ENCODE data around the gene UCN3. TPM values are rescaled to one million over a fixed set of nuclear protein-coding genes. Genes with fewer than 3 reads are reported as not detected.
"Not testable (repeated sequence)": the region's sequence is repeated elsewhere in the genome, so short reads cannot be mapped to it uniquely, and the experiment has no call there.

The UCN3 gene
- total RNA-seq, 2 donors from 2014 or later, result not detected

DNA sequence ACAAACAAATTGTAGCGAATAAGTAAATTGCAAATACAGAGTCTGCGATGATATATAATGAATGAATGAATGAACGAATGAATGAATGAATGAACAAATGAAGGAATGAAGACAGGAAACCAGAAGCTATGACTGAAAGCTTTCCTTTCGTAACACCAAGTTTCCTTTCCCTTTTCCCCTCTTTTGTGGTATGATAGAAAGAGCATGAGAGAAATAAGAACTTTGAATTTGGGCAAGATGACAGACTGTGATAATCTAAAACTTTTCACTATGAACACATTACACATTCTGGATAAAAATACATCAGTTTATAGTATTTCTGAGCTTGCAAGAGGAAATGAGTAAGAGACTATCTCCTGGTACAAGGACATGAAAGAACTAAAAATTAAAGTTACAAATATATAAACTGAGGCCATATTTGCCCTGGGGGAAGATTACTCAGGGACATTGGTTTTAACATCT lies 8.4 kb upstream of the UCN3 start:
- Mint-ChIP-seq H3K27ac (no peak overlapping the region), H3K9me3 (no peaks in the 10 kb centered on the region), H3K36me3 (no peaks in the 10 kb centered on the region)
- DNase-seq (ENCODE audit: low spot score in 2 of 2) (no peak), ATAC-seq (peak; percentile 87 to 98)

DNA sequence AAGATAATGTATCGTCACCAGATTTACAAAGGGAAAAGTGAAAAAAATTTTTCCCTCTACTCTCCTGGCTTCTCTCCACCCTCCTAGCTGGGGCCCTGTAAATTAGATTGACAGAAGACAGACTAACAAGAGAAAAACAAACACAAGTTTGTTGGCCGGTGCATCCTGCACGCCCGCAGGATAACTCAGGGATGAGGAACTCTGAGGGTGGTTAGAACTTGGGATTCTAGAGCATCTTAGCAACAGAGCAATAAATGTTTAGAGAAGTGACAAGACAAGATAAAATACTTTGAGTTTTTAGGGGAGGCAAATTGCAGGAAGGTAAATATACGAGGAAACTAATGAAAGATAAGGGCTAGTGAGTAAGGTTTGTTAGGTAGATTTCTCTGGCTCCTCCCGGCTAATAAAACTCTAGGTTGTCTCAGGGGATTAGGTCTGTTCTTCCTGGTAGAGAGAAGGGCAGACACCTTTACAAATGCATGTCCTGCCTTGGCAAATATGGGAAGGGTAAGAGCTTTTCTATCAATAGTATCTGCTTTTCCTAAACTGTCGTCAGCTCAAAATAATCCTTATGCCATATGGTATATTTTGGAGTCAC lies 4.3 kb upstream of the UCN3 start:
- ATAC-seq, result no peak
- no peak for DNase-seq (ENCODE audit: low spot score in 2 of 2)
- H3K9me3 Mint-ChIP-seq, result no peaks in the 10 kb centered on the region

DNA sequence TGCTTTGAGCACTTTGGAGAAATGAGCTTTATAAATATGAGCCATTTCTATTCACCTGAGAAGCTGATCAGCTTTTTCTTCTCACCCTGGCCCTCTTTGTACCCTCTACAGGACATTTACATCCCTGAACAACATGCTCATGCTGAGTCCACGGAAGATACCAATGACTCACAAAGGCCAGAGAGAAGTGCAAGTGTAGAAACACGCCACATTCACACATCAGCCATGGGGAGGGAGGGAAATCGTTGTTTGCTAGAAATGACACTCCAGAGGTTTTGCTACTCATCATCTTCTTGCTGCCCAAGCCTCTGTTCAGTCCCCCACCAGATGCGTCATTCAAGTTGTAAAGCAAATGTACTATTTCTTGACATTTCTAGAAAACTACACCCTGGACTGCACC lies 2.8 kb upstream of the UCN3 start:
- ATAC-seq (peak in 1 of 2 donors; percentile 71), DNase-seq (ENCODE audit: low spot score in 2 of 2) (no peak)
- no peaks in the 10 kb centered on the region for H3K9me3 Mint-ChIP-seq
- no peaks in the 10 kb centered on the region for H3K36me3 Mint-ChIP-seq
- no peak overlapping the region for H3K27ac Mint-ChIP-seq

More for the DNA sequence above, 4.3 kb upstream of the UCN3 start:
- H3K27ac Mint-ChIP-seq, result no peak overlapping the region
- H3K36me3 Mint-ChIP-seq, result no peaks in the 10 kb centered on the region

DNA sequence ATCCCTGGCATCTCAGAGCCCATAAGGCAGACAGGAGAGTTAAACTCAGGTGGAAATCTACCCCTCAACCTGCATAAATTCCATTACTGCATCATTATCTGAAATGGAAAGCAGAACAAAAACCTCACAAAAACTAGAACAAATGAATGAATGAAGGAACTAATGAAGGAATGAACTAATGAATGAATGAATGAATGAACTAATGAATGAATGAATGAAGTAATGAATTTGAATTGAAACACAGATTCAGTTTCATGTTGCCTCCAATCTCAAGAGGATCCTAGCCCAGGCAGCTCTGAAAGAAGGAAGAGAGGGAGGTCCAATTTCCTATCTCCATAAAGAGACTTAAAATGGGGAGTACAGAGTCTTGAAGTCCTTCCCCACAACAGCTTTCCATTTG lies 1.9 kb upstream of the UCN3 start:
- DNase-seq (ENCODE audit: low spot score in 2 of 2), result no peak
- no peaks in the 10 kb centered on the region for H3K9me3 Mint-ChIP-seq
- ATAC-seq, result no peak
- H3K36me3 Mint-ChIP-seq, result no peaks in the 10 kb centered on the region
- no peak overlapping the region for H3K27ac Mint-ChIP-seq

DNA sequence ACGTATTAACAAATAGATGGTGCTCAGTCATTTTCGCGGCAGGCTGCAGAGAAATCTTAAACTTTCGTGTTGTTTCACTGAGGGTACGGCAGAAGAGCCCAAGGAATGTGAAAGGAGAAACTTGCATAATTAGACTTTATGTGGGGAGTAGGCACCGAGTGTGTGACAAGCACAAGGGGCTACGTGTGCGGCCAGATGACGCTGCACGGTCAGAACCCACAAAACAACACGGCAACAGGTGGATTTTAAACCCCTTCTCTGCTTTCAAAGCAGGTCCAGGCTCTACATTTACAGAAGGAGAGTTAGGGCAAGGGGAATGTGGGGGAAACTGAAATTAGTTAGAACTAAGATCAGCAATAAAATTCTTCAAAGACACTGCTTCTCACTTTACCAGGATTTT lies 392 bp upstream of the UCN3 start:
- ATAC-seq (no peak), DNase-seq (ENCODE audit: low spot score in 2 of 2) (no peak)
- no peak overlapping the region for H3K27ac Mint-ChIP-seq
- H3K9me3 Mint-ChIP-seq, result no peaks in the 10 kb centered on the region
- H3K36me3 Mint-ChIP-seq, result no peaks in the 10 kb centered on the region

DNA sequence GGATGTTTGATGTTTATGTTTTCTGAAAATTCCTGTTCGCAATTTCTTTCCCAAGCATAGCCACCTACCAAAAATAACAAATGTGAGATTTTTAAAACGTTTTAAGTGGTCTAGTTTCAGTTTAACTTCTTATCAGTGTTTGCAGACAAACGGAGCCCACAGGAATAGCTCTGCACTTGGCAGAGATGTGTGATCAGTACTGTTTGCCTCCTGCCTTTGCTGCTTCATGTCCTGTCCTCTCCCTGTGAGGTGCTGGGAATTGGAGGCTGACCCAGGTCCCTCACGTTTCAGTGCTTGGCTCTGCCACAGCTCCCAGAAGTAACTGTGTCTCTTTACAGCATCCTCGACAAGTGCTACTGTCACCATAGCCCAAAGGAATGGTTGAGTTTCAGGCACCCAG lies 1.2 kb downstream of the UCN3 start:
- ATAC-seq, result no peak
- Mint-ChIP-seq H3K36me3 (no peaks in the 10 kb centered on the region), H3K9me3 (peaks cover 7% of the 10 kb centered on the region in 2 donors), H3K27ac (no peak overlapping the region)
- no peak for DNase-seq (ENCODE audit: low spot score in 2 of 2)

DNA sequence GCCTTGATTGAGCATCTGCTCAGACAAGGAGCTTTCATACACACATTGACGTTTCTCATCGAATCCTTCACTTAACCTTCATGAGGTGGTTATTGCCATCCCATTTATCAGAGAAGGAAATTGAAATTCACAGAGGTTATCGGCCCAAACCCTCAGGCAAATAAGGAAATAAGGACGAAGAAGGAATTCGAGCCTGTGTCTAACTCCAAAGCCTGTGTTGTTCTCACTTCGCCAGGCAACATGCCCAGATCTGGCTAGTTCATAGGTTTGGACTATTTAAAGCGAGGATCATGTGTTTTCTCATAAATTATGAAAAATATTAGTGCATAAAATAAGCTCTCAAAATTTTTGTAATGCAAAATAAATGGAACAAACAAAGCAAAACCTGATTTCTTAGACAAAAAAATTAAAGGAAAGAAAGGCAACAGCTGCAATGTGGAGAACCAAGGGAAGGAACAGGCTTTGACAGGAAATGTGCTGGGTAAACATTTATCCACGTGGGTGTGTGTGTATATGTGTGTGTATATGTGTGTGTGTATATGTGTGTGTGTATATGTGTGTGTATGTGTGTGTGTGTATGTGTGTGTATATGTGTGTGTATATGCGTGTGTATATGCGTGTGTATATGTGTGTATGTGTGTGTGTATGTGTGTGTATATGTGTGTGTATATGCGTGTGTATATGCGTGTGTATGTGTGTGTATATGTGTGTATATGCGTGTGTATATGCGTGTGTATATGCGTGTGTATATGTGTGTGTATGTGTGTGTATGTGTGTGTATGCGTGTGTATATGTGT lies 4.8 kb downstream of the UCN3 start:
- Mint-ChIP-seq H3K27ac (no peak overlapping the region), H3K36me3 (no peaks in the 10 kb centered on the region), H3K9me3 (peaks cover 9 to 12% of the 10 kb centered on the region in 2 donors)
- ATAC-seq (no peak), DNase-seq (ENCODE audit: low spot score in 2 of 2) (no peak)

DNA sequence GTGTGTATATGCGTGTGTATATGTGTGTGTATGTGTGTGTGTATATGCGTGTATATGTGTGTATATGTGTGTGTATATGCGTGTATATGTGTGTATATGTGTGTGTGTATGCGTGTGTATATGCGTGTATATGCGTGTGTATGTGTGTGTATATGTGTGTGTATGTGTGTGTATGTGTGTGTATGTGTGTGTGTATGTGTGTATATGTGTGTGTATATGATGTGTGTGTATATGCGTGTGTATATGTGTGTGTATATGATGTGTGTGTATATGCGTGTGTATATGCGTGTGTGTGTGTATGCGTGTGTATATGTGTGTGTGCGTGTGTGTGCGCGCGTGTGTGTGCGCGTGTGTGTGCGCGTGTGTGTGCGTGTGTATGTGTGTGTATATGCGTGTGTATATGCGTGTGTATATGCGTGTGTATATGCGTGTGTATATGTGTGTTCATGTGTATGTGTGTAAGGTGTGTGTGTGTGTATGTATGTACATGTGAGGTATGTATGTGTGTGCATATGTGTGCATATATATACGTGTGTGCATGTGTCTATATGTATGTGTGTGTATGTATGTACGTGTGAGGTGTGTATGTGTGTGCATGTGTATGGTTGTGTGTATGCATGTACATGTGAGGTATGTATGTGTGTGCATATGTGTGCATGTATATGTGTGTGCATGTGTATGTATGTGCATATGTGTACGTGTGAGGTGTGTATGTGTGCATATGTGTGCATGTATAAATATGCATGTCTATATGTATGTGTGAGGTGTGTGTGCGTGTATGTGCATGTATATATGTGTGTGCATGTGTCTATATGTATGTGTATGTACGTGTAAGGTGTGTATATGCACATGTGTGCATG lies 6.0 kb downstream of the UCN3 start:
- Mint-ChIP-seq H3K27ac (no peak overlapping the region), H3K36me3 (no peaks in the 10 kb centered on the region), H3K9me3 (peaks cover 9 to 12% of the 10 kb centered on the region in 2 donors)
- no peak for ATAC-seq
- no peak for DNase-seq (ENCODE audit: low spot score in 2 of 2)

DNA sequence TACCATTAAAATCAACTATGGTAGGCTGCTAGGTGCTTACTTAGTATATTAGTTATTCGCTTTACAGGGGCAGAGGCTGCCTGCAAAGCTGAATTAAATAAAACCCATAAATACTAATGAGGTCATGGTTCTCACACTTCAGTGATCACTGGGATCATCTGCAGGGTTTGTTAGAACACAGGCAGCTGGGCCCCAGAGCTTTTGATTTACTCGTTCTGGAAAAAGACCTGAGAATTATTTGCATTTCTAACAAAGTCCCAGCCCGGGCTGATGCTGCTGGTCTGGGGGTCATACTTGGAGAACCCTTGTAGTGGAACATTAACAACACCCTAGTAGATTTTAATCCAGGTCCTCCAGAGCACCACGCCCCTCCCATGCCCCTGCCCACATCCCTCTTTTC lies 8.5 kb downstream of the UCN3 start:
- H3K27ac Mint-ChIP-seq, result peak overlapping the region in 1 of 2 donors; percentile 29
- H3K36me3 Mint-ChIP-seq, result no peaks in the 10 kb centered on the region
- DNase-seq (ENCODE audit: low spot score in 2 of 2) (no peak), ATAC-seq (no peak)
- peaks cover 9 to 12% of the 10 kb centered on the region in 2 donors for H3K9me3 Mint-ChIP-seq

DNA sequence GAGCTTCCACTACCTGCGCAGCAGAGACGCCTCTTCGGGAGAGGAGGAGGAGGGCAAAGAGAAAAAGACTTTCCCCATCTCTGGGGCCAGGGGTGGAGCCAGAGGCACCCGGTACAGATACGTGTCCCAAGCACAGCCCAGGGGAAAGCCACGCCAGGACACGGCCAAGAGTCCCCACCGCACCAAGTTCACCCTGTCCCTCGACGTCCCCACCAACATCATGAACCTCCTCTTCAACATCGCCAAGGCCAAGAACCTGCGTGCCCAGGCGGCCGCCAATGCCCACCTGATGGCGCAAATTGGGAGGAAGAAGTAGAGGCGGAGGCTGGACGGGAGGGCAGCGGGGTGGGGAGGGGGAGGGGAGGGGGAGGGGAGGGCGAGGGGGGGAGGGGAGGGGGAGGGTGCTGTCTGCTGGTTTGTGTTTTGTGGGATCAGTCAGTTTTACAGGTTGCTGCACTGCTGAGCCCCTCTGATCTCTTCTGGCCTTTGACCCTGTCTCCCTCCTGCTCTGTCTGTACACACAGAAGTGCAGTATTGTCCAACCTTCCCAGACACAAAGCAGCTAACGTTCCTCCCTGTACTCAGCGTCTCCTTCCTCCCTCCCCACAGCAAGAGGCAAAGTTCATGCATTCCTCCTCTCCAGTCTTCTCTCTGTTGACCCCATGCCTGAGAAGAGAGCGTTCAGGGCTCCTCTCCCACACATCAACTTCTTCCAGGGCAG lies 9.3 kb downstream of the UCN3 start:
- peaks cover 9 to 13% of the 10 kb centered on the region in 2 donors for H3K9me3 Mint-ChIP-seq
- no peak for ATAC-seq

DNA sequence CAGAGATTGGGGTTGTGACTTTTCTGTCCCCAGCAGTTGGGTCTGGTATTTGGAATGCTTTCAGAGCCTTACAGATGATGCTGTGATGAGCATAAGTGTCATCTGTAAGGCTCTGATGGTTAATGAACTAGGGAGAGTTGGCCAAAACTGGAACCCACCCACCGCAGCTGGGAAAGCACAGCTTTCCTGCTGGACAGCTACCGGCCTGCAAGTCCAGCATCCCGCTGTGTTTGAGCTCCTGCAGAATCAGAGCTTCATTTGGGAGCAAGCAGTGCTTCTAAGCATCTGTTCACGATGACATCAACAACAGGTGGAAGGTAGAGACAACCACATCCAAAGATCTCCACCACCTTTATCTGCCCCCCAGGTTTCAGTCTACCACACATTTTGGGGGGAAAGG lies 11.7 kb downstream of the UCN3 start:
- DNase-seq (ENCODE audit: low spot score in 2 of 2) (no peak), ATAC-seq (no peak)
- H3K27ac Mint-ChIP-seq, result no peak overlapping the region
- H3K36me3 Mint-ChIP-seq, result no peaks in the 10 kb centered on the region
- peaks cover 0 to 5% of the 10 kb centered on the region in 2 donors for H3K9me3 Mint-ChIP-seq

More for the DNA sequence above, 9.3 kb downstream of the UCN3 start:
- peak overlapping the region; percentile 20 to 69 for H3K27ac Mint-ChIP-seq
- DNase-seq (ENCODE audit: low spot score in 2 of 2), result no peak
- no peaks in the 10 kb centered on the region for H3K36me3 Mint-ChIP-seq

DNA sequence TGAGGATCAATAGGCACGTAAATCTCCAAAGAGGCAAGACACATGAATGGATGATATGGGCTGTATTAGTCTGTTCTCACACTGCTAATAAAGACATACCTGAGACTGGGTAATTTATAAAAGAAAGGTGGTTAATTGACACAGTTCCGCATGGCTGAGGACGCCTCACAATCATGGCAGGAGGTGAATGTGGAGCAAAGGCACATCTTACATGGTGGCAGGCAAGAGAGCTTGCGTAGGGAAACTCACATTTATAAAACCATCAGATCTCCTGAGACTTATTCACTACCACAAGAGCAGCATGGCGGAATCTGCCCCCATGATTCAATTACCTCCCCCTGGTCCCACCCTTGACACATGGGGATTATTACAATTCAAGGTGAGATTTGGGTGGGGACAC lies 14.4 kb downstream of the UCN3 start:
- not testable (repeated sequence) for DNase-seq (ENCODE audit: low spot score in 2 of 2); H3K9me3 Mint-ChIP-seq; H3K27ac Mint-ChIP-seq; ATAC-seq; H3K36me3 Mint-ChIP-seq

DNA sequence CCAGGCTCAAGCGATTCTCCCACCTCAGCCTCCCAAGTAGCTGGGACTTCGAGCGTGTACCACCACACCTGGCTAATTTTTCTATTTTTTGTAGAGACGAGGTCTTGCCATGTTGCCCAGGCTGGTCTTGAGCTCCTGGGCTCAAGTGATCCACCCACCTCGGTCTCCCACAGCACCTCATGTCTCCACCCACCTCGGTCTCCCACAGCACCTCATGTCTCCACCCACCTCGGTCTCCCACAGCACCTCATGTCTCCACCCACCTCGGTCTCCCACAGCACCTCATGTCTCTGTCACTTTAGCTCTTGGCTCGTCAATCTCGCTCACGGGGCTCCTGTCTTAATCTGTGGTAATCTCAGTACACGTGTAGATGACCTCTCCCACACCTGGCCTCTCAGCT lies 15.6 kb downstream of the UCN3 start:
- not testable (repeated sequence) for ATAC-seq; H3K36me3 Mint-ChIP-seq; H3K9me3 Mint-ChIP-seq; DNase-seq (ENCODE audit: low spot score in 2 of 2); H3K27ac Mint-ChIP-seq

DNA sequence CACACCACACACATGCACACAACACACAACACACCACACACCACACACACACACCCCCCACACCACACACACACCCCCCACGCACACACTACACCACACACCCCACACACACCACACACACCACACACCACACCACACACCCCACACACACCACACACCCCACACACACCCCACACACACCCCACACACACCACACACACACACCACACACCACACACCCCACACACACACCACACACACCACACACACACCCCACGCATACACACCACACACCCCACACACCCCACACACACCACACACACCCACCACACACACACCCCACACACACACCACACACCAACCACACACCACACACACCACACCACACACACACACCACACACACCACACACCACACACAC lies 16.4 kb downstream of the UCN3 start:
- H3K36me3 Mint-ChIP-seq, result no peaks in the 10 kb centered on the region
- no peak overlapping the region for H3K27ac Mint-ChIP-seq
- ATAC-seq (no peak), DNase-seq (ENCODE audit: low spot score in 2 of 2) (no peak)
- H3K9me3 Mint-ChIP-seq, result peaks cover 0 to 5% of the 10 kb centered on the region in 2 donors

DNA sequence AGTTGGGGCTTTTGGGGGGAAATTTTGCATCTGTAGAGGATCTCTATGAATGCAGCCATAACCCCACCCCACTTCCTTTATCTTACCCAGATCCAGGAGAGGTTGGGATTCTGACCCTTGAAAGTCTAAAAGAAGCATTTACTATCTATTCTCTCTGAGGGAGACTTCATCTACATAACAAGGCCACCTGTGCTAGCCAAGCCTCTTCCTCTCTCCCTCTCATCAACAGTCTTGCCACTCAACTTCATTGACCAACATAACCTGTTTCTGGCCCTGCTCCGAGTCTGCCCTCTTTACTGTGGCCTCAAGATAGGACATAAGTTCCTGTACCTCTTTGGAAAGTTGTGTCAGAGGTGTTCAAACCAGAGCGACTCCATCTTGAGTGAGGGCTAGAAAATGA lies 20.5 kb downstream of the UCN3 start:
- DNase-seq (ENCODE audit: low spot score in 2 of 2), result no peak
- no peak for ATAC-seq
- H3K36me3 Mint-ChIP-seq, result peaks cover 0 to 6% of the 10 kb centered on the region in 2 donors
- H3K9me3 Mint-ChIP-seq, result peaks cover 10 to 12% of the 10 kb centered on the region in 2 donors
- H3K27ac Mint-ChIP-seq, result no peak overlapping the region

DNA sequence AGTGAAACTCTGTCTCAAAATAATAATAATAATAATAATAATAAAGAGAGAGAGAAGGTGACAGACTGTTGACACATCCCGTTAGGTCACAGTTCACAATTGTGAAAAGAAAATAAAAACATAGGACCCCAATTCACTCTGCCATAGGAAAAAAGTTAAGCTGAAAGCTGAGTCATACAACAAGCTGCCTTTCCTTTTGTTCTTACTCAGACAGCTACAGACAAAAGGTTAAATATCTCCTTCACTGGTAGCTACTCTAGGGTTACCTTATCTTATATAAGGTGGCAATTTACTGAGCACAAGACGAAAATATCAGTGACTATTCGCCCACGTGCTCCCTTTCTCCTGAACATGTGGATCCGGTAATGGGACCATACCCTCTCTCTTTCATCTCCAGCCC lies 22.4 kb downstream of the UCN3 start:
- peak in 1 of 2 donors; percentile 90 for ATAC-seq
- H3K9me3 Mint-ChIP-seq, result peaks cover 20 to 26% of the 10 kb centered on the region in 2 donors
- no peak for DNase-seq (ENCODE audit: low spot score in 2 of 2)
- H3K27ac Mint-ChIP-seq, result no peak overlapping the region
- peaks cover 6 to 26% of the 10 kb centered on the region in 2 donors for H3K36me3 Mint-ChIP-seq
